HG02938 (cell line): ENCODE data around the gene TMEM252.

Experiments
- ATAC-seq: cut with Tn5 transposase; IDR thresholded peaks from one replicate; pipeline ENCODE4 v1.9.1; 2021; ENCODE audit warnings: mild to moderate bottlenecking, moderate library complexity; ENCODE audit not compliant: unreplicated experiment

Gene TMEM252

DNA sequence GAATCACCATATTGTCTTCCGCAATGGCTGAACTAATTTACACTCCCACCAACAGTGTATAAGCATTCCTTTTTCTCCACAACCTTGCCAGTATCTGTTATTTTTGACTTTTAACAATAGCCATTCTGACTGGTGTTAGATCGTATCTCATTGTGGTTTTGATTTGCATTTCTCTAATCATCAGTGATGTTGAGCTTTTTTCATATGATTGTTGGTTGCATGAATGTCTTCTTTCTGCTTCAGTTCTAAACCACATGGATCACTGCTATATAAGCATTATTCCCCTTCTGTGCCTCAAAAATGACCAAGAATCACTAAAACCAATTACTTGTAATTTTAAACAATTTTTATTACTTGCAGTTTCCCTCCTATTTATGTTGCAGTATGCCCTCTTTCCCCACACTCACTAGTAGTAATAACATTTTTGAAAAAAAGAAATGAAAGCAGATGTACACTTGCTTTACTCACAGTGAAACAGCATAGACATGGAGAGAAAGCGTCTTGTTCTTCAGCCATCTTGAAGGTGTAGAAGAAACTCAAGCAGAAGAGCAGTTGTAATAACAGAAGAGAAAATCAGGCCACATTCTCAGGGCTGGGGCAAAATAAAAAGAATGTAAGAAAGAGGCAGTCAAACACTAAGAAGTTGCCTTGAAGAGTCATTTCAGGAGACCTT lies 4.5 kb upstream of the TMEM252 start:
- peak; percentile 30 for ATAC-seq

DNA sequence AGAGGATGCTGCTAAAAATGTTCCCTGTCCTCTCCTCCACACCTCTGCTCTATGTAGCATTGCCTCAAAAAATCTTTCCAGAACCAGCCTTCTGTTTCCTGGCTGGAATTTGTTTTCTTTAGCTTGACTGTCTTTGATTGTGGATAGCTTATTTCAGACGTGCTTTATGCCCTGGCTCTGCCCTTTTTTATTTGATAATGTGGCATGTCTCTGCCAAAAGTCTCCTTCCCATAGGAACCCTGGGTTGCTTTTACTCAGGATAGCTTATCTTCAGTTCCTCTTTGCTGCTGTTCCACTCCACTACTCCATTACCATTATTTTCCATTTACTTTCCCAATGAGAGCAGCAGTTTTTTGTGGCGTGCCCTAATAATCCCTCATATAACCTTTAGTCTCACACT lies 885 bp upstream of the TMEM252 start:
- ATAC-seq, result no peak

DNA sequence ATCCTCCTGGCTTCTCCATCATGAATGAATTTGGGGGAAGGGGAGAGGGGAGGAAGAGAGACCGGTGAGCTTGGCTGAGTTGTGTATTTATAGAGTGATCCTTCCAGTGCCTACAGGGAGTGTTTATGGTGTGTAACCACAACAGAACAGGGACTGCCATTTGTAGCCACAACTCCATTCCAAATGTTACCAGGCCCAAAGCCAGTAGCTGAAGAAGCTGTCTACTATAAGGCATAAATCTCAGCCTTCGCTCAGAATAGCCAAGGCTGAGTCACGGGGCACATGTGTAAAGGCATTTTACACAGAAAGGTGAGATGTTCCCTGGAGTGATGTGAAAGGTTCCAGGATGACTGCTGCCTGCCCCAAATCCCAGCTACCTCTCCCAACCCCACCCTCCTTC lies 2.5 kb downstream of the TMEM252 start:
- ATAC-seq, result no peak

DNA sequence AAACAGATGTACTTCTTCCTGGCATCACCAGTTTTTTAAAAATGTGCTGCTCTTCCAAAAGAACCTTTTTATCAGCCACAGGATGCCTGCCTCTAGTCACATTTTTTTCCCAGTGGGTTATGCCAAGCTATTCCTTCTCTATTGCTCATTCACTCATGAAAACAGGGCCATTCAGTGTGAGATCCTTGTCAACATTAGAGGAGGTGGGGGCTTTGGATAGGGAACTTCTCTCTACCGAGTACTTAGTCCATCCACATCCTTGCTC lies 3.1 kb downstream of the TMEM252 start:
- no peak for ATAC-seq

DNA sequence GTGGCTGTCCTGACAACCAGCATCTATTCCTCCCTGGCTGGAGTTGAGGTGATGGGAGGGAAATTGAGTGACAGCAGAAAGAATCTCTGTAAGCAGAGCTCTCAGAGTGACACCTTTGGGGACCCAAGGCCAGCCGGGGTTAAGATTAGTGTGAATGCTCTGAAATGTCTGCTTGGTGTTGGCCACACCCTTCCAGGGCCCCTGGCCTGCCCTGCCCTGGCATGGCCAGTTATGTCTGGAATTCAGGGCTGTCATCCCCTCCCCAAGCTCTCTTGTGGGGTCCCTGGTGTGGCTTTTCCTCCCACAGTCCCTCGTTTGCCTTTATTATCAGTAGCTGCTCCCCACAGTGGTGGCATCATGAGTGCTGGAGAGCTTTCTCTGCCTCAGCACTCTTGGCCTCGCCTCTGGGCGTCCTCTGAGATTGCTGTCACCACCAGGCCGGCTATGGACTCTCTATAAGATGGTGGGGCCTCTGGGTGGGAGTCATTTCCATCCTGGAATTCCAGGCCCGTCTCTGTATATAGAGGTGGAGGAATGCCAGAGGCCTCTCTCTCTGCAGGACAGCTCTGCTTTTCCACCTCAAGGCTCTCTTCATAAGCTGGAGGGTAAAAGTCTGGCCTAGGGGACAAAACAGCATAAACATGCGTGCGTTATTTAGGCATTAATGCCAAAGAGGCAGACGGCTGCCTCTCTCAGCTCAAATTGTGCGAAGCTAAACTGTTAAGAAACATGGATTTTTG lies 3.6 kb downstream of the TMEM252 start:
- ATAC-seq, result no peak

DNA sequence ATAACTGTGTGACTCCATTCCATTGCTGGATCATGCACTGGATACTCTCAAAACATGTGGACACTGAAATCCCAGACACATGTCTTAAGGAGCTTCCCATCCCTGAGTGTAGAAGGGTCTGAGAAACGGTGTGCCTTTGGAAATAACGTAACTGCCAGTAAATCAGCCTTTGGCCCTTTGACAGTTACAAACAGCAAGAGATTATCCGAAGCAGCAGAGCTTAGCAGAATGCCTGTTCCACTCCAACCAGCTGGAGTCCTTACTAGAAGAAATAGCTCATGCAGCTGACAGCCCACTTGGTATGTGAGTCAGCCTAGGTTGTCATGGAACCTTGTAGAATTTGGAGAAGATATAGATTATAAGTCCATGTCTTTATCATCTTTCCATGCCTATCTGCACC lies 7.0 kb downstream of the TMEM252 start:
- ATAC-seq, result no peak

DNA sequence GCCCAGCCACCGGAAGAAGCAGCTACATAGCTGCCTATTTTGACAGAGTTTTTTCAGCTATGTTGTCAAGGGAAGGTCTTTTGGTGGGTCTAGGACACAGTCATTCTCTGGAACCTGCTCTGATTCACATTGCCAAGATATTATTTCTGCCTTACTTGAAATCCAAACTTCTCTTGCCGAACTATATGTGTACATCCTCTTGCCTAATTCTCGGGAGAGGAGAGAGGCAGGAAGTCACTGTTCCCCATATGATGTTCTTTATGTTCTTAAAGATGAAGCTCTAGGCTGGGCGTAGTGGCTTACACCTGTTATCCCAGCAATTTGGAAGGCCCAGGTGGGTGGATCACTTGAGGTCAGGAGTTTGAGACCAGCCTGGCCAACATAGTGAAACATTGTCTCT lies 8.6 kb downstream of the TMEM252 start:
- no peak for ATAC-seq

DNA sequence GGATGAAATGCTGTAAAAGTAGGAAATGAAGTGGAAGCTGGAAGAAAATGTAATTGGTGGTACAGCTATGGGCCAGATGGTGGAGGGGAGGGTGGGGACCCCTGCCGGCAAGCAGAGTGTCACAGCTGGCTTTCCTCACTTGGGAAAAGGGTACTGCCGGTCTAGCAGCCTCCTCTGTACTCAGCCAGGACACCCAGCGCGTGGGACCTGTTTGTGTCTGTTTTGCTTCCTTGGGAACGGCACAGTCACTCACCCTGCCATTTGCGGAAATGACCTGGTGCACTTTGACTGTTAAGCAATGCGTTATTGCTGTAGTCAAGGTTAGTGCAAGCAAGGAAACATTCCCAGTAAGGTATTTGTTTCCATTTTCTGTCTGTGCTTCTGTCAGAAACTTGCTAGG lies 10.1 kb downstream of the TMEM252 start:
- no peak for ATAC-seq

DNA sequence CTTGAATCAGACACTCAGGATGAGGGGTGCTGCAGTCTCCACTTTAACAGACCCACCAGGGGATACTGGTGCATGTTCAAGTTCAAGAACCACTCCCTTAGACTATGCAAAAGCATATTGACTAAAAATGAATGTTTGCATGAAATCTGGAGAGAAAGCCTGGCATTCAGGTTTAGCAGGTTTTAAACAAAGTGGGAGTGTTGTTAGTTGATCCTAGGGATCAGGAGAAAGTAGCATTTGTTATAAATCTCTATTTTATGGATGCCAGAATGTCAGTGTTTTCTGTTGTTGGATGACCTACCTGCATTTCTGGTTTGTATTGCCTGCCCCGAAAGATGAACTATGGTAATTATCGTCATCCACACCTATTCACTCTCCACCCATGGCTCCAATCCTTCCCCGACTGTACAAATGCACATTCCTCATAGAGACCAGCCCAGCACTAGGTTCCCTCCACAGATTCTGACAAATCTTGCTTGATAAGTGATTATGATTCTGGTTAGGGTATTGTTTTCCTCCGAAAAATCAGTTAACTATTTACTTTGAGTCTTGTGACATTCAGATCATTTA lies 17.2 kb downstream of the TMEM252 start:
- ATAC-seq, result no peak

DNA sequence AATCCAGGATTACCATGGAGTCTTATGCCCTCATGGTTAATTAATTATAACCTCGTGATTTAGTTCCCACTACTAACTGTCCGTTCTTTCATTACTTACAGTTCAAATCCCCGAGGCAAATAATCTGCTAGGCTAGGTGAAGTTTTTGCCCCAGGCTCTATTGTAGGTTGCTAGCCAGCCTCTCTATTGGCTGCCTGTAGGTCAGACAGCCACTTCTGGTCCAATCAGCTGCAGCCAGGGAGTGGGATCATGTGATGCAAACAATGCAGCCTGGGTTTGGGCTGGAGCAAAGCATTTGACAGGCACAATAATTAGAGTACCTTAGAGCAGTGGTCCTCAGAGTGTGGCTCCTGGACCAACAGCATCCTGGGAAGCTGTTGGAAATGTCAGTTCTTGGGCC lies 17.7 kb downstream of the TMEM252 start:
- no peak for ATAC-seq

DNA sequence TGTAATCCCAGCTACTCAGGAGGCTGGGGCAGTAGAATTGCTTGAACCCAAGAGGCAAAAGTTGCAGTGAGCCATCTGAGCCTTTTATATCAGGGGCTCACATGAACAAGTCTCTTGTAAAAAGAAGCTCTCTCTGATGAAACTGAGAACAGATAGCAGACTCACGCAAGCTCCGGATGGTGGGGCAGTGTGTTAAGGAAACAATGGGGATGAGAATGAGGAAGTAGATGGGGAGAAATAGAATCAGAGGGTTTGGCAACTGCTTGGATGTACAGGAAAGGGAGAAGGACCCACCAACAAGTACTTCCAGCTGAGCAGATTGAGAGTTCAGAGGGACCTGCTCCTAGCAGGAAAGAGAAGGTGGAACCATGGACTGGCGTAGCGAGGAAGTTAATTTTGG lies 18.6 kb downstream of the TMEM252 start:
- no peak for ATAC-seq

DNA sequence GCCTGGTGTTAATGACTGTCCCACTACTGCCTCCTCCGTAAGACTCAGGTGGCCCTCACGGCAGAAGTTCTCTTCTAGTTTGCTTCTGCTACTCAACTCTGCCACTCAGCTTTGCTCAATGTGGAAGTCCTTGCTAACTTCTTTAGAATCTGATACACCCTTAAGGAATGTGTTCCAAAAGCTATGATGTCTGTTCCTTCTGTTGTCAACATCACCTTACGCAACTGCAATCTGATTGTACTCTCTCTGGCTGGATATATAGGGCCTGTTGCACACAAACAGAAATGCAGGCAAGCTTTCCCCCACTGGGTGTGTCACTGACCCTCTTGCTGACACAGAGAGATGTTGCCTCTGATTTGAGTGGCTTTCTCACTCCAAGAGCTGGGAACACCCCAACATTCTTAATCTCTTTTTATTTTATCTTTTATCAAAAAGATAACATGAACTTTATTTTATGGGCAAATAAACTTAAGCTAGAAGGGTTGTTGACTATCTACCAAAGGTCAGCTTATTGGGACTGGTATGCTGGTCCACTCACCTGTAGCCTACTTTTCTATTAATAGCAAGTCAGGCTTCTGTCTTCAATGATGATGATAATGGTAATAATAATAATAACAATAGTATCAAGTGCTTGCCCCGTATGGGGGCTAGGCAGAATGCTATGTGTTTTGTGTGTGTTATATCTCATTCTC lies 25.2 kb downstream of the TMEM252 start:
- ATAC-seq, result no peak

DNA sequence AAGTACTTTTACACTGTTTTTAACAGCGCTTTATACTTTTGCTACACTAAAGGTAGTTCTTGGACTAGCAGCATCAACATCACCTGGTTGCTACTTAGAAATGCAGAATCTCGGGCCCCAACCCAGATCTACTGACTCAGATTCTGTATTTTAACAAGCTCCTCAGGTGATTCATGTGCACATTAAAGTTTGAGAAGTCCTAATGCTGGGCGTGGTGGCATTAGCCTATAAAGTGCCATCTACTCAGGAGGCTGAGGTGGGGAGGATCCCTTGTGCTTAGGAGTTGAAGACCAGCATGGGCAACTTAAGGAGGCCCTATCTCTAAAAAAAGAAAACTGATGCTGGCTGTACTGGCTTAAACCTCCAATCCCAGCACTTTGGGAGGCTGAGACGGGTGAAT lies 26.7 kb downstream of the TMEM252 start:
- ATAC-seq, result no peak

DNA sequence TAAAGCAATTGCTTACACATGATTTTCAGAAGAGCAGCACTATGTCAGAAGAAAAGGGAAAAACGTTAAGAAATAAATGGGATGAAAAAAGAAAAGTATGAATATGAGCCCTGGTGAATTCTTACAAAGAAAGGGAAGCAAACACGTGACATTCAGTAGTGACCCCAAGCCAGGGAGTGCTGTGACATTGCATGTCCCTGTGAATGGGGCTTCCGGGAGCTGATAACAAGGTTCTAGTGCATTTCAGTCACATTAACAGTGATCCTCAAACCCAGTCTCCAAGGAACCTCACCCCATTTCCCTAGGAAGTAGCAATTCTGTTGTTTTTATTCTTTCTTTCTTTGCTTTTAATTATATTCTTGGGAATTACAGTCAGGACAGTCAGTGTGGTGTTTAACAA lies 27.3 kb downstream of the TMEM252 start:
- no peak for ATAC-seq

DNA sequence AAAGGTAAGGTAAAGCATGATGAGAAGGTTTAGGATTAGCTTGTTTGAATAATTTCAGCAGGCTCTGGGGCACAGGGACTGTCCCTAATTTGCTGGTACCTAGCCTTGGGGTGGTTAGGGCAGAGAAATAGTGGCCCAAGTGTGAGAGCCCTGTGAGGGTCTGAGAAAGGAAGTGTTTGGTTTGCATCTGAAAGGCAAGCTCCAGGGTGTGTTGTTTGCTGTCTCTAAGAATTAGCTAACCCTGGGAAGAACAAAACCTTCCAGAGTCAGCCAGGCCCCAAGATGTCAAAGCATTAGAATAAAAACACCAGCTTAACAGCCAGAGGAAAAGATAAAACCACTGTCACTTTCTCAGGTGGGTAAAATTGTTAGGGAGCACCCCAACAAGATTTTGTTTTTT lies 31.0 kb downstream of the TMEM252 start:
- ATAC-seq, result no peak

DNA sequence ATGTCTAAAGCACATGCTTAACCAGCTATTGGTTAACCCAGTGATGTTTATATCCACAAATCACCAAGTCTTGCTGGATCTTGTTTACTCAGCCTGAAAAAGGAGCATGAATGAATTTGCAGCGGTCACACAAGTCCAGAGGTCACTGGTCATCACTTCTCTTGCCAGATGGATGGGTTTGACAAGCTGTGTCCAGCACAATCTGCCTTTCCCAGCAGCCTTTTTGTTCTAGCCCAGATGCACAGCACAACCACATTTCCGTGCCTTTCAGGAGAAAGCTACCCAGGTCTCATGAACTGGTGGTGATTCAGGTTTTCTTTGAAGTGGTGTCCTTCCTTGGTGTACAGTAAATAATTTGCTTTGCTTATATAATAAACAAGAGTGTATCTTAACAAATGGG lies 32.1 kb downstream of the TMEM252 start:
- no peak for ATAC-seq

DNA sequence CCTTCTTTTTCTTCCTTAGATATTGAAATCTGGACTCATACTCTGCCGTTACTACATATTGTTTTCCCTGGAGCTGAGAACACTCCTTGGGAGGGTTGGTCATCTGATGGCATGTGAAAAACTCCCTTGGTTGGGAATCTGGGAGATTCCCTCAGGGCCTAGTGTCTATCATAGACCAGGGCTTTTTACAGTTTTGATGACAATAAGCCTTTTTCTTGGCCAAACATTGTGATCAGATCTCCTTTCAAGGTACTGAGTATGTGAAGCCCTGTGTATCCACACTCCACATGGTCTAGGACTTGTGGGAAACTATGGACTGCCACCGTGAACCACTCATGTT lies 32.9 kb downstream of the TMEM252 start:
- no peak for ATAC-seq

DNA sequence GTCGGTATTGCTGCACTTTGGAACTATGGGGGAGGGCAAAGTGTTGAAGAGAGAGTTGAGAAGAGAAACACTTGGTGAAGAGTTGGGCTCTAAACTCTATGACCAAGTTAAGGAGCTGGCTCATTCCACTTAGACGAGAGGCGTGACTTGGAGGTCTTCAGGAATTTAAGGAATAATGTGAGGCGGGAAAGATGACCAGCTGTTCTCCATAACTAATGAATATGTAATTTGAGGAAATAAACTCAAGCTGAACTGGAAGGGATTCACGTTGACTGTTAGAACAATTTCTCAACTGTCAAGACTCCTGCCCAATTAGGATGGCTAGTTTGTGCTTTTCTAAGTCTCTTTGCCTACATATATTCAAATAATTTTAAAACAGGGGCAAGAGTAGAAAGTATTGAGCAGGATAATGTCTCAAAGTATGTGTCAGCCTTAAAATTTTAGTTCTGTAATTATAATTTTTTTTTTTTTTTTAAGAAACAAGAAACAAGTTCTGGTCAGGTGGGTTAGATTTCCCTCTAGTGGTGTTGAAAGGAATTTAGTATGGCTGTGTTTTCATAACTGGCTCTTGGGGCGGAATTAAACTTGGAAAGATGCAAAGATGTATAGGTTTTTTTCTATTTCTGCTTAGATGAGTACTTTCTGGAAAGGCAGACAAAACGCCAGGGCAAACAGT lies 33.4 kb downstream of the TMEM252 start:
- no peak for ATAC-seq

DNA sequence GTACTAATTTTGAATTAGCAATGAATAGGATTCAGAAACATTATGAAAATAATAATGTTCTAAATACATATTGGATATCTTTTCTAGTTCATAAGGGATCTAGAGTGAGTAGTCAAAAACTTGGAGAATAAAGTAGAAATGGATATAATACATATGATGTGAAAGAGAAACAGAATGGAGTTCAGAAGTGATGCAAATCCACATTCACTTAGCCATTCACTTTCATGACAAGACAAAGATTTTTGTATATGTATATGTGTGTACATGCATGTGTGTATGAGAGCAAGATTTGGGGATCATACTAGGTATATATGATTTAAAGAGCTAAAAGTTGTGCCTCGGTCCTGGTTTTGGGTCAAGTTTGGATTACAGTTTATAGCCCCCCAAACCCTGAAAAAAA lies 34.1 kb downstream of the TMEM252 start:
- no peak for ATAC-seq

DNA sequence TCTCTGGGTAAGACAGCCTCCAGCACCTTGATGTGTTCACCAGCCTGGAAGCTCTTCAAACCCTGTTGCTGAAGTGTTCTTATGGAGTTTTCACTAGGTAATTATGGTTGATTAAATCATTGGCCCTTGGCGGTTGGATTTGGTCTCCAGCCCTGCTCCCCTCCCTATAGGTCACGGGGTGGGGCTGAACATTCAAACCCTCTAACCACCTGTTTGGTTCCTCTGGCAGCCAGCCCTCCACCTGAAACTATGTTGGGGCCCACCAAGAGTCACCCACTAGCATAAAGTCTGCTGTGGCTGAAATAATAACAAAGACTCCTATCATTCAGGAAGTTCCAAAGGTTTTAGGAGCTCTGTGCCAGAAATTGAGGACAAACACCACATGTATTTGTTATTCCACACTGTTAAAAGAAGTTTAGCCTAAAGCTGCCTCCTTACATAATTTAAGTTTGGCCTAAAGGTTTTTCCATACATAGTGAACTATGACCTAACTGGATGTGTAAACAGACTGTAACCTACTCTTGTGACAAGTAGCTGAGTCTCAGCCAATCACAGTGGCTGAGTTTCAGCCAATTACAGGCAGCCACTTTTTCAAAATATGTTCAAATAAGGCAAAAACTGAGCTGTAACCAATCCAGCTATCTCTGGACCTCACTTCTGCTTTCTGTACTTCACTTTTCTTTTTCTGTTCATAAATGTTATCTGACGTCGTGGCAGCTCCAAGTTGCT lies 34.8 kb downstream of the TMEM252 start:
- ATAC-seq, result peak; percentile 61

DNA sequence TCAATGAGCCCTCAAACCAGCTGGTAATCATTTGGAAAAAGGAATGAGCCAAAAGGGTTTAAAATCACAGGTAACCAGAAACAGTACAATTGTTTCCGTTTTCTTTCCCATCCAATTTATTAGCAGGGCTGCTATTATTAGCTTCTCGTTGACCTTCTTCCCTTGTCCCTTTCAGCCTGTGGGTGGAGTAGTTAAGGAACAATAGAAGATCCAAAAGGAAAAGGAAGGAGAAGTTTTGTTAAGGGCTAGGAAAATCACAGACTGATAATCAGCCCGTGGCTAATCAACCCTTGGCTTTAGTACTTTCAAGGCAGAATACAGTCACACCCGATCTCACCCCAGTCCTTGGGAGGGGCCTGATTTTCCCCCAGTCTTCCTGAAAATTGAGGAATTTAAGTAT lies 38.4 kb downstream of the TMEM252 start:
- ATAC-seq, result no peak
